Stimulated activated CD8-positive, alpha-beta memory T cell treated with anti-CD3 and anti-CD28 coated beads, Interleukin-4, amount 100 ng/mL, for 1 hour (primary cell): ENCODE data around the gene COL4A2.

Source experiments
- DNase-seq, 2 donors: peaks; one replicate each; pipeline ENCODE4 v3.0.0-alpha.2; 2020; ENCODE audit warnings: low read depth in 2 of 2, low spot score in 1 of 2

The COL4A2 gene

DNA sequence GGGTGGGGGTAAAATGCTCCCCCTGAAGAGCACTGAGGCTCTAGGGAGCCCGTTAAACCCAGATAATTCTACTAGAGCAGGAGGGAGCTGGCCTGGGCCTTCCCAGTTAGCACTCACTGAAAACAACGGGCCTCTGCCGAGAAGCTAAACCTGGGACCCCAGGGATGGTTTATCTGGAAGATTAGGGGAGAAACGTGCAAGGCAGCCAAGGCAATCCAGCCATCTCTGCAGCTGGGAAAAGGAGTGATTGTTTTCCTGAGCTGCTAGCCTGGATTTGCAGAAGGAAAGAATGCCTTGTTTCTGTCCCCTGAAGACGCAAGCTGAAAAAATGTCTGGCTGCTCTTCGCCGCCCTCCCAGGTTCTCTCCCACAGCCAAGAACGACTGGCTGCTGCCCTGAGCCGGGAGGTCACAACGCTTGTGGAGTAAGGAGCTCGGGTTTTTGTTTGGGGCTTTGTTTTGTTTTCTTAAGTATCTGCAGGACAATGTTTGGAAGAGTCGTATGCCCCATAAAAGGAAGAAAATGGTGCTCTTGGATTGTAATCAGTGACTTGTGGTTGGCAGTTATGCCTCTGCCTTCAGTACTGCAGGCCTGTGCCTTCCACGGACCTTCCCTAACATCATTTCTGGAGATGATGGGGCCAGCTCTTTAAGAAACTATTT is 31.5 kb downstream of the COL4A2 start:
- DNase-seq: no peak

DNA sequence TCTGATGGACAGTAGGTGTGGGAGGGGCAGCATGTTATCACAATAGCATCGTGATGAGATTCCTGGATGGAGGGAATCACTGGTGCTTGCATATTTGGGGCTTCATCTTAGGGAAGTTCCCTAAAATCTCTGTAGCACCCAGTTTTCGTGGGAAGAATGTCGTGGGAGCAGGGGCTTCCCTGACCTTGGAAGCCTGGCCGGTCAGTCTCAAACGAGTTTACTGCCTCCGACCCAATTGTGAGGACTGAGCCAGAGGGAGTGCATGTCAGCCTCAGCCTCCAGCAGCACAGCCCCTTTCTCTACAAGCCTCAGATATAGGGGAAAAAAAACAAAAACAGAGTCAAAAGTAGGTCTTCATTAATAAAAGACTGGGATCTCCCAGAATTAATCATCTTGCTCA is 32.2 kb downstream of the COL4A2 start:
- no peak for DNase-seq

DNA sequence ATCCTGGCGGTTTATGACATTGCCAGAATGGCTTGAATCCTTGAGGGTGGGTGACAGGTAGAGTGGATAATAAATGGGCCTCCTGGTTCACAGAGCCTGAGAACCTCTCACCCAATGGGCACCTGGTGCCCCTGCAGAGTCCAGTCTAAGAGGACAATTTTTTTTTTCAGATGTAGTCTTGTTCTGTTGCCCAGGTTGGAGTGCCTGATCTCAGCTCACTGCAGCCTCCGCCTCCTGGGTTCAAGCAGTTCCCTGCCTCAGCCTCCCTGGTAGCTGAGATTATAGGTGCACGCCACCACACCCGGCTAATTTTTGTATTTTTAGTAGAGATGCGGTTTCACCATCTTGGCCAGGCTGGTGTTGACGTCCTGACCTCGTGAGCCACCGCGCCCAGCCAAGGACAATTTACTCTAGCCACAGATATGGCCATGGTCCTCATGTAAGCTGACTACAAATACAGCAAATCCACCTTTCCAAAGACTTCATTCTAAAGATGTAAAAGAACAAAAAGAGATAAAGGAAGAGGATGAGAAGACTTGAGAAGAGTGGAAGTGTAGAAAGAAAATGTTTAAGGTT is 33.0 kb downstream of the COL4A2 start:
- no peak for DNase-seq

DNA sequence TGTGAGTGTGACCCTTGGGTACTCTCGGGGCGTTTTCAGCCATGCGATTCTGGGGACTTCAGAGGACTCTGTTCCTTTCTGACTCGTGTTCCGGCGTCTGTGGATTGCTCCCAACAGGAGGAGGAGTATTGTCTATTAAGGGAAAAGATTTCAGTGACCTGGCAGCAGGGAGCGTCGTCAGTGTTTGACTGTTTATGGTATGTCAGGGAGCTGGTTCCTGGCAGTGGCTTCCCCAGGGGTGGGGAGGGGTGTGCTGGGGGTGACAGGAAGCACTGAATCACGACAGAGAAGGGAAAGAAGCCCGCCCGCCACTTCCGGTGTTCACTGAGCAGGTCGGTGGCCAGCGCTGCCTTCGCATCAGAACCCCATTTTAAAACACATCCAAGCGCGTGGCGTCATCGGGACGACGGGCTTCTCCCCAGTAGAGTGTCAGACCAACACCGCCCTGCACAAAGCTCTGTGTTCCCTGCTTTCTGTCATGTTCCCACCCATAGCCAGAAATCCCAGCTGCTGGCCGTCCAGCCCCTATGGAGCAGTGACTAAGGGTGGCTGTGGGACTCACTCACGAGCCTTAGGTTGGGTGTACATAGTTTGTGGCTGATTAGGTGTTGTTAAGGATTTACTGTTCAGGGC is 33.8 kb downstream of the COL4A2 start:
- peak; percentile 3 to 14 for DNase-seq

DNA sequence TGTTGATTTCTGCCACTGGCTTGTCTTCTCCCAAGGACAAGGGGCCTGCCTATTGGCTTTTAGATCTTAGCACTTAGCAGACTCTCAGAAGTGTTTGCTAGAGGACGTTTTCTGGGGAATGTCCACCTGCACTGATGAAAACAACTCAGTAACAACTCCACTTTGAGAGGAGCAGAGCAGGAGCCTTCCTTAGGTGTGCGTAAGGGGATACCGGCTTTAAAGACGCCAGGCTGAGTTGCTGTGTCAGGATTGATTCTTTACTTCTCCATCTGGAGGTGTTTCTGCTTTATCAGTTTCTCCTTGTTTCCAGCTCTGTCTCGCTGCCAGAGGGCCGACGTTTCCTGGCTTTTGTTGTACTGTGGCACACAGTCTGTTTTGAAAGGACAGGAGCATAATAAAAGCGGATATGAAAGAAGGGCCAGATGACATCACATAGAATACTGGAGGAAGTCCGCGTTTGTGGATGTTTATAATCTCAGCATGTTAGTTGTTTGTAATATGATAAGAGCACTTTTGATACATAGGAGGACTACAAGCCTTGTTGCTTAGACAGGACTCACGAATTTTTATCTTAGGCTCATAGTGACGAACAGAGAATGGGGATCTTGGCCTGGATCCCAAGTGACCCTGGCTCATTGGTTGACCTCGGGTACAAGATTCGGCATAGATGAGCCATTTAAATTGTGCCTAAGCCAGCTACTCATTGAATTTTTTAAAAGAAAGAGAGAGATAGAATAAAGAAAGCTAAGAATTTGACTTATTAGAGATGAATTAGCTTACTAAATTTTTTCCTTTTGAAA is 34.6 kb downstream of the COL4A2 start:
- no peak for DNase-seq

DNA sequence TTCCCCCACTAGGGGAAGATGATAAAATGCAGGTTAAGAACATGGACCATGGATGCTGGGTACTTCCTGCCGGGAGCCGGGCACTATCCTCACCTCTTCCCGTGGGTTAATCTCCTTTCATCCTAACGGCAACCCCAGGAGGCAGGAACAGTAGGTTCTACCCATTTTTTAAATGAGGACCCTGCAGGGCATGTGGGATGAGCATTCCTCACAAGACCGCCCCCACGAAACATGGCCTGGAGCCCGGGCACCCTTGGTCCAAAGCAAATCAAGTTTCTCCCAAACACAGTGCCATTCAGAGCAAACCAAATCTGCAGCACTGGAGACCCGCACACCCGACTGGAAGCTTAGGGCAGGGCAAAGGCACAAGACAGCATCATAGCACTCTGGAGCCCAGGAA is 35.4 kb downstream of the COL4A2 start:
- DNase-seq: no peak

DNA sequence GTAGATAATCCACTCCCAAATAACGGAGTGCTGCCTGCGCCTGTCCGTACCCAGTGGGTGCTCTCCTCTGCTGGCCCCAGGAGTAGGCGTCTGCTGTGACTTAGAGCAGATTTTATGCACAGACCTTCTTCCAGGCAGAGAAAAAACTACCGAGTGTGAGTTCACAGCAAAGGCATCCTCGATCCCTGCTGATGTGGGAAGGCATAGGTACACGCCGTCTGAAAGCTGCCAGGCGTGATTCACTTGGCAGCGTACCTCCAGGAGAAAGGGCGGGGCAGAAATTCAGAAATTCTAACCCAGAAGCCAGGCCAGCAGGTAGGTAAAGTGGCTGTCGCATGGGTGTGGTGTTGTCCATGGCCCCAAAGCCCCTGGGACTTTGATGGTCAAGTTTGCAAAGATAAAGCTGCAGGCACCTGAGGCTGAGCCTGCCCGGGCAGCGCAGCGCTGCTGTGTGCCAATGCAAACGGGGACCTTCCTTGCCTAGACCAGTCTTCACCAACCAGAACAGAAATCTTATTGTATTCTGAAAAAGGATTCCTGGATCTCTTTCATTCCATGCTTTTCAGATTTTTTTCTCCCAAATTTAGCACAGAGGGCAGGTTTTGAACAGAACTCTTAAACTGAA is 36.3 kb downstream of the COL4A2 start:
- no peak for DNase-seq

DNA sequence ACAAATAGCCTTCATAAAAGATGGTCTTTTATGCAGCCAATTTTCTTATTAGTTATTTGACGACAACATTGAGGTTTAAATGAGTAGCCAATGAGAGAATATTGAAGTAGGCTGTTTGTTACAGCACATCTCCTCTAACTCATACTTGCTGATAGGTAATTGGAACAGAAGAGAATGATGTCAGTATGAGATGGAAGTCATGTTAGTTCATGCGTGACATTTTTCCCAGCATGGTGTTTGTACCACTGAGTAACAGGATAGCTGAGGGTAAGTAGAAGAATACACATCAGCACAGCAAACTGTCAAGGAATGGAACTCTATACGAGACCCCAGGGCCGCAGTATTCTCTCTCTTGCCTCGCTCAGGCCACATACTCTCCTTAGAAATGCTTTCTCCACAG is 37.2 kb downstream of the COL4A2 start:
- DNase-seq: no peak

DNA sequence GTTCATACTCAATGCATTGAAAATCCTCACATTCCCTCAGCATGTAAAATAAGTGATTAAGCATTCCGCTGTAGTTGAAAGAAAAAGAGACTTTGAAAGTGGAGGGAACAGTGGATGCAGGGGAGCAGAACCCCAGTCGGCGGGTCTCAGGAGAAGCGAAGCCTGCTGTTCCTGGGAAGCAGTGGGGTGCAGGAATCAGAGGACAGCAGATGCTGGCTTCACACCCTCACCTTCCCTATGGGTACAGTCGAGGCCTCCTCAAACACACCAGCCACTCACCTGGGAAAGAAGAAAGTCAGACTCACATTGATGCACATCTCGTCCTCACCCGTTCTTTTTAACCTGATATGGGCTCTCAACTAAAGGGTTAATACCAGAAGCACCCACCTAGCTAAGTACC is 38.2 kb downstream of the COL4A2 start:
- DNase-seq: no peak

DNA sequence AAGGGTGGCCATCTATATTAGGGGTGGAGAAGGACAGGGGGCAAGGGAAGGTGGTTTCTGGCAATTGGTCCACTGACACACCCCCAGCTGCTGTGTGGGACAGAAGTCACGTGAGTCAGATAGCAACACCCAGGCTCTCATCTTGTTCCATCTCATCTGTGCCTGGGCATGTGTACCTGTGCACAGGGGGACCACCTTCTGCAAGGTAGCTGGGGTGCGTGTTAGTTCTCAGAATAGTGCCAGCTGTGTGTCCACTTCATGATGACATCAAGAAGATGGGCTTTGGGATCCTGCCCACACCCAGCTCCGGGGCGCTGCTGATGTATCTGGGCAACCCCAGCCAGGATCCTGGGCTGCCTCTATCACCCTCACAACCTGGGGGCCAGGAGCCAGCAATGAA is 38.6 kb downstream of the COL4A2 start:
- no peak for DNase-seq

DNA sequence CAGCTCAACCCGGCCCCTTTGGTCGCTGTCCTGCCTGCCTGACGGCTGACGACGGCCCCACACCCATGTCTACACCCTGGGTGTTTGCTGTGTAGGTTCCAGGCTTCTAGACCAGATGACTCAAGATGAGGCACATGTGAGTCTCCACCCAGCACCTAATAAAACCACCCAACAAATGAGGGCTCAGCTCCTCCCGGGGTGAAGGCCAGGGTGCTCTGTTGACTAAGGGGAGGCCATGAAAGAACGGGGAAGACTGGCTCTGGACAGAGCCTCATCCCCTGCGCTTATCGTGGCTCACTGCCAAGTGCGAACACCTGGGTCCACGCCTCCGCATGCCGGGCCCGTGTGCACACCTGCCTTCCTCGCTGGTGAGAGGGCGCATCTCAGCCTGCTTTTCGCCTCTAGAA is 39.6 kb downstream of the COL4A2 start:
- DNase-seq: no peak

DNA sequence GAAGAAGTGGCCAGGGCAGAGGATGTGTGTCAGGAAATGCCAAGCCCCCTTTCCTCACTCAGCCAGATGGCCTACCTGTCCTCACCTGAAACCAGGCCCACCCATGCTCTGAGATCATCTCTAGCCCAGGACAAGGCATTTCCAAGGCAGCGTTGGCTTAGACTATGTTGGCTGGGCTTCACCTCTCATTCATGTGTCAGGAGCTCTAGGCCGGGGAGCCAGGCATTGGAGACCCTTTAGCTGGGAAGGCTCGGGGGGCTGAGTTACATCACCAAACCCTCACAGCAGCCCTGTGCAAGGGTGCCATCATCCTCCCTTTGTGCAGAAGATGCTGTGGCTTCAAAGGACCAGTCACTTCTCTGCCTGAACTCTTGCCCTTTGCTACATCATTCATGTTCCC is 40.0 kb downstream of the COL4A2 start:
- DNase-seq: no peak

DNA sequence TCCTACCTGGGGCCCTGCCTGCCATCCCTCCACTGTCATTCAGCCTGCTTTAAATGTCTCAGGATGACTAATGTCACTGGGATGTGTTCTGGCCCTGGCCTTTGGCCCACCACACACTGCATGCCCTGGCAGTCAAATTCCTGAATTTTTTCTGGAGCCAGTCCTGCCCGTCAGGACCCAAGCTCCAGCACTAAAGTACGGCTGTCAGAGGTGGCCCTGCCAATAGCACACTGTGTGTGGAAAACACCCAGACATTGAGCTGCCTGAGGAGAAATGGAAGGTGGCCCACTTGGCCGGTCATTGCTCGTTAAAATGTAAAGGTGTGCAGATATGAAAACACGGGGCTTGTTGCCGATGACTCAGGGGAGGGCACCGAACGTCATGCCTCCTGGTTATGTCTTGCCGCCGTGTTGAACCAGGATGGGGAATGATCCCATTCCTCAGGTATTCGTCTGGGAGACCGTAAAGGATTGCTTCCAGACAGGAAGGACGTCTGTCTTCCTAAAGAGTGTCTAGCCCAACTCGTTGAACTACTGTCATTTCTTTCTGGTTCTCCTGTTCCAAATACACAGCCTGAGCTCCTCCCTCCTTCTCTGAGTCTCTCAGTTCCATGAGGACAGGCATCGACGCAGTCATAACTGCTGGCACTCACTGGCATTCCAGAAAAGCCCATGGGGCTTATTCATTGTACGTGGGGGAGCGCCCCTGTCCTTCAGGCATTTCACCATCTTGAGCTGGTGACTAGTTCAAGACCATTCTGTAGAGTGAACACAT is 40.6 kb downstream of the COL4A2 start:
- DNase-seq: no peak

DNA sequence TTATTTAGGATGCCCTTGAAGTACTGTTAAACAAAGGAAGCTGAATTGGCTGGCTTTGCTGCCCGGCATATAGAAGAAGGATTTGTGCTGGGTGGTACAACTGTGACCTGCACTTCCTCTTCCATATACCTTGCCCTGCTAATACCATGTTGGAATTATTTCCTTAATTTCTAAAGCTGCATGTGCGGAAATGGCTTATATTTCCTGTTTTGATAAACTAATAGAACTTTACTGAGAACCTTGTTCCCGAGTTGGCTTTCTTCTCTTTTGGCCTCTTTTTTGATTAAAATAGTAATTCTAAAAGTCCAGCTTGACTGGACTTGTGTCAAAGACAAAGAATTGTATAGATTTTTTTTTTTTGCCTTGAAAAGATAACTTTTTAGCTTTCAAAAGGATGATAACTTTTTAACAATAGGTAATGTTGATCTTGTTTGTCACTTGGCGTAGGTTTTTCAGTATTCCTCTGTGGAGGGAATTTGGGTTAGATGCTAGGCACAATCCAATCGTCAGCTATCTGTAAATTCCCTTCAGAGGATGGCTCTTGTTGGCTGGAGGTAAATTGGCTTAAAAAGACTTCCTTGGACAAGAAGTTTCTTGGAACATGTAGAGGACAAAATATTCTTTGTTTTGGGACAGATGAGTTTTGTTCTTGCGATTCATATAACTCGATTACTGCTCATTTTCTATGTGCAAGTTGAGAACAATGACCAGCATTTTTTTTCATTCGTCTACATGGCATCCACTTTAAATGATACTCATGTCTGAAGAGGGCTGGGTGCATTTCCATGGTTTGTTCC is 41.4 kb downstream of the COL4A2 start:
- no peak for DNase-seq

DNA sequence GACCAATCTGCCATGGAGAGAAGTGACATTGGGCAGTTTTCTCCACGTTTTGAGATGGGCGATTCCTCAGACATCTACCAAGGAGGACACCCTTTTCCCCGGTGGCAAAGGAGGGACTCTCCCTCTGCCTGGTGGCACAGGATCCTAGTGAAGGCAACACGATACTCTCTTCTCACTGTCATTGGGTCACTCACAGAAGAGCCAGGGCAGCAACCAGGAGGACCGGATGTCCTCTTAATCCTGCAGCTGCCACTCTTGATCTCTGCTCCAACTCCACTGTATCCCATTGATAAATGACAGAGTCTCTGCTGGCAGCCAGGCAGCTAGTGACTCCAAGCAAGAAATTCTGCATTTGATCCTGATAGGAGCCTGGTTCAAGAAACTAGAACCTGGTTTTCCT is 42.2 kb downstream of the COL4A2 start:
- no peak for DNase-seq

DNA sequence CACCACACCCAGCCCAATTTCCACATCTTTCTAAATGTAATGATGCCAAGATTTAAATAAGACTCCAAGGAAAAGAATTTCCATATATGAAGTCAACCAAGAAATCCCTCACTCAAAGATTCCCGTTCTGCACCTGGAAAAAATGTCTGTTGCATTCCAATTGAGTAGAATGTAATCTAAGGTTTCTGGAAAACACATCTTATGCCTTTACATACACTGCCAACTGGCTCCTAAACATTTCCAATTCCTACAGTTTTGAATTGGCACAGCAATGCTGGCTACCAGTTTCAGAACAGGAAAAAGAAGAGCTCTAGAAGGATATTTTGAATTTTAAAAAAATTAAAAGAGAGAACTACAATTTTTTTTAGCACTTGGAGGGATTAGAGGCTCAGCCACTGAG is 43.0 kb downstream of the COL4A2 start:
- no peak for DNase-seq

DNA sequence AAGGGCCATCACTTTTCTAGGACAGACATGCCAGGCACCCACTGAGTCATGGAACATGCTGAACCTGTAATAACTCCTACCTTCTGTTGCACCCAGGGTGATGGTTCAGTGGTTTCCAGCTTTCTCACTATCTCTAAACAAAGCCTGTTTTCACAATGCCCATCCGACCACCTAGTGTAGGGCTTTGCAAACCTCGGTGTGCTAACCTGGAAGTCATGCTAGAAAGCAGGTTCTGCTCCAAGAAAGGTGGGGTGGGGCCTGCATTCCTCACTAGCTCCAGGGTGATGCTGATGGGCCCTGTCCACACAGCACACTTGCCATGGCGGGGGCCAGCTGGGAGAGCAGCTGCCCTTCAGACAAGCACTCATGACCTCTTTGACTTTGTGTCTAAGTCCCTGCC is 43.4 kb downstream of the COL4A2 start:
- no peak for DNase-seq

DNA sequence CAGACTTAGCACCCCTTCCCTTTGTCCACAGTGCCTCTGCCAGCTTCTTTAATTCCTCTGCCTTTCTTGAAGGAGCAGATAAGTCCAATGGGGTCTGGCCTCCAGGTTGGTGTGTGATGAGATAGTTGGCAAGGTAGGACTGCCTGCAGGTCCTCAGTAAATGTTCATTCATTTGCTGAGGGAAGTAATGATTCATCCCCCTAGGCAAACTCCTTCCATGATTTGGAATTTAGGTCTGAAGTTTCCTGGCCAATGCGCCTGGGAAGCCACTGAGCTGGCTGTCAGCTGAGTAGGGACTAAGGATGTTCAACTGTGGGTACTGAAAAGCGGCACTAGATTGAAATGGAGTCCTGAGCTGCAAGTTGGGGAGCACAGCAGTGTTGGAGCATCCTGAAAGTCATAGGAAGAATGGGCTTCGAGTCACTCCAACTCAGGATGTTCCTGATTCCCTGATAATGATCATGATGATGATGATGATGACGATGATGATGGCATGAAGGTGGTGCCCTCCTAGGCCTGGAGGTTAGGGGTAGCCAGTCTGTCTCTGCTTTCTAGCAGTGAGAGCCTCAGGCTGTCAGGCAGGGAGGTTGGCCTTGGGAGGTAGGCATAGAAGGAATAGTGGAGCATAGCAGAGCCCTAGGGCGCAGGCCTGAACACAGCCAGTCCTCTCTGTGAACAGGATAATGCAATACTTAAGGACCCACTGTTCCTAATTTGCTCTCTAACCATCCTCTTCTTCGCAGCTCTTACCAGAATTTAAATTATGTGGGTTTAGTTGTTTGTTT is 44.7 kb downstream of the COL4A2 start:
- no peak for DNase-seq

DNA sequence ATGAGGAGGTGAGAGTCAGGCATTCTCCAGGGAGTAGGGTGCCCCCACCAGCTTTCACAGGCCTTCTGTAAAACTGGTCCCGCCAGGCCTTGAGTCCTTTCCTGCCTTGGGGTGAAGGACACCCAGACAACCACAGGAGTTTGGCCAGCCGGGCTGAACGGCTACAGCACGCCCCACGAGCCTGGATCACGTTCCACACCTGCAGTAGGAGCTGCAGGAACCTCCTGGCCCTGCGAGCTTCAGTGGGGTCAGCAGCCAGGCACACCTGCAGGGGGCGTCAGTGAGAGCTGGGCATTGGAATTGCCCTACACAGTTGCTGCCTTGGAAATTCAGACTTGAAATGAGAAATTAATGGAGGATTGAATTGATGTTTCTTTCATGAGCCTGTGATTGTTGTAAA is 45.7 kb downstream of the COL4A2 start:
- no peak for DNase-seq
